ENCODE data around the gene SH3TC1.

DNA sequence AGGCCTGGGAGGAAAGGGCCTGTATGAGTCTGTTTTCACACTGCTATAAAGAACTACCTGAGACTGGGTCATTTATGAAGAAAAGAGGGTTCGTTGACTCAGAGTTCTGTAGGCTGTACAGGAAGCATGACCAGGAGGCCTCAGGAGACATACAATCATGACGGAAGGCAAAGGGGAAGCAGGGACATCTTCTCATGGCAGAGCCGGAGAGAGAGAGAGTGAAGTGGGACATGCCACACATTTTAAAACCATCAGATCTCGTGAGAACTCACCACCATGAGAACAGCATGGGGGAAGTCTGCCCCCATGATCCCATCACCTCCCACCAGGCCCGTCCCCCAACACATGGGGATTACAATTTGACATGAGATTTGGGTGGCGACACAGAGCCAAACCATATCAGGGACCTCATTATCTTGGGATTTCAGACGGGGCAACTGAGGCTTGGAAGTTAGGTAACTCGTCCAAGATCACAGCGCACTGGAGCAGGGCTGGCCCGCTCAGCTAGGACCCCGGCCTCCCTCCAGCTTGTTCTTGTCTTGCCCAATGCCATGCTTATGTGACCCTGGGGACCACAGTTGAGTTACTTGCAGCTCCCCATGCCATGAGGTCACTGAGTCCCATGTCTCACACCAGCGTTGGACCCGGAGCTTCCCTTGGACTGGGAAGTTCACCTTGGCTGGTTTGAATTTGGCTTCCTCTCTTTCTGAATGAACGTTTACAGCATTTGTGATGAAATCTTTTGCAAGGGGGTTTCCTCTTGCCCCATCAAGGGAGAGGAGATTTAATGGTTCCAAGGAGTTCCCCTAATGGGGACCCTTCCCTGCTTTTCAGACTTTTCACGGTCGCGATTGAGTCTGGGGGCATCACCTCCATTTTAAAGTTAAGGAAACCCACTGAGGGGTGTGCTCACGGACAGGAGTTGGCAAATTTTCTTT, 88.5 kb downstream of the SH3TC1 start:
- TF ChIP-seq ZFP62 (CRISPR knock-in tag; IDR thresholded peaks at IDR 0.05) = no peak
- no peak for TF ChIP-seq HOXA7 (CRISPR knock-in tag; IDR thresholded peaks at IDR 0.05)

All from HepG2 (cell line).